ENCODE data around the gene PTPRN2. TPM values are rescaled to one million over a fixed set of nuclear protein-coding genes. Genes with fewer than 3 reads are reported as not detected.
A peak's percentile ranks its signal among the peaks of the same experiment; 100 is the strongest.

The PTPRN2 gene
- total RNA-seq, 1 donor from 2014 or later, result 11.4 TPM

- Mint-ChIP-seq H3K27ac (no peak overlapping the region), H3K27me3 (no peaks in the 10 kb centered on the region), H3K36me3 (ENCODE audit: insufficient read depth) (no peaks in the 10 kb centered on the region), H3K4me1 (ENCODE audit: low read depth) (no peaks in the 10 kb centered on the region), H3K9me3 (ENCODE audit: low read depth) (no peaks in the 10 kb centered on the region), H3K4me3 (ENCODE audit: low read depth) (no peak overlapping the region)
- TF ChIP-seq CTCF (IDR thresholded peaks at IDR 0.05; ENCODE audit: unreplicated experiment), result no peak
- DNase-seq (ENCODE audit: low spot score, unreplicated experiment), result no peak
Measured at GRCh38 chr7:158607563-158607962, 19.9 kb upstream of the PTPRN2 start.

DNA sequence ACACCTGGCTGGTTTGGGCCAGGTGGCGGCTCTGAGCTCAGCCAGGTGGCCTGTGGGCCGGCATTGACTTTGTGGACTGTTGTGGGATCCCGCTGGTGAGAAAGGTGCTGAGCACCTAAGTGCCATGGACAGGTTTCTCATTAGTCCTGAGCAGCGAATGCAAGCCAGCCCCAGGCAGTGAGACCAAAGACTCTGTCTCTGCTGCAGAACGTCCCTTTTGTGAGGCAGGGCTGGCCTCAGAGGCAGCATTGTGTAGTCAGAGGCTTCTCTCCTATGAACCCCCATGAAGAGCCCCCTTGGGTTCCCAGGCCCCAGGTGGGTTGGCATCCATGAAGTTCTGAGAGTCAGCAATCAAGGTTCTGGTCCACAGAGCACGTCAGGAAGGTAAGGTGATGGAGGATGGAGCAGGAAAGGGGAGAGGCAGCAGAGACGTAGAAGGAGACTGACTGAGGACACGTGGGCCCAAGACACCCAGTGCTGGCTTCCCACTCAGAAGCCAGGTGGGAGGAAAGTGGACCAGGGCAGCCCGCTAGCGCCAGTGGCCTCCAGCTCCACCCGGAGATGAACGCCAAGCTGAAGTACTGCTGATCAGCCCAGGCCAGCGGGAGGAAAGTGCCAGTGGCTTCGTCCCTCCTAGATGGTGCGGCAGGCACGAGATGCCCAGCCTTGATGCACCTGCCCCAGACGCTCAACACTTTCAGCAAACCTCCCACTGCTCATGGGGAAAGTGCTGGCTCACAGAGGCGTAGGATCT is 19.2 kb upstream of the PTPRN2 start:
- no peaks in the 10 kb centered on the region for H3K36me3 Mint-ChIP-seq (ENCODE audit: insufficient read depth)
- H3K27ac Mint-ChIP-seq, result no peak overlapping the region
- DNase-seq (ENCODE audit: low spot score, unreplicated experiment), result no peak
- no peak for TF ChIP-seq CTCF (IDR thresholded peaks at IDR 0.05; ENCODE audit: unreplicated experiment)
- no peaks in the 10 kb centered on the region for H3K9me3 Mint-ChIP-seq (ENCODE audit: low read depth)
- no peaks in the 10 kb centered on the region for H3K27me3 Mint-ChIP-seq
- H3K4me3 Mint-ChIP-seq (ENCODE audit: low read depth), result no peak overlapping the region
- no peaks in the 10 kb centered on the region for H3K4me1 Mint-ChIP-seq (ENCODE audit: low read depth)

- Mint-ChIP-seq H3K4me1 (ENCODE audit: low read depth) (no peaks in the 10 kb centered on the region), H3K27ac (no peak overlapping the region), H3K36me3 (ENCODE audit: insufficient read depth) (no peaks in the 10 kb centered on the region), H3K4me3 (ENCODE audit: low read depth) (no peak overlapping the region), H3K9me3 (ENCODE audit: low read depth) (no peaks in the 10 kb centered on the region), H3K27me3 (no peaks in the 10 kb centered on the region)
- no peak for DNase-seq (ENCODE audit: low spot score, unreplicated experiment)
- TF ChIP-seq CTCF (IDR thresholded peaks at IDR 0.05; ENCODE audit: unreplicated experiment), result no peak
Measured at GRCh38 chr7:158606129-158606528, 18.5 kb upstream of the PTPRN2 start.

GRCh38 chr7:158603773-158604755 is 16.4 kb upstream of the PTPRN2 start:
- Mint-ChIP-seq H3K4me3 (ENCODE audit: low read depth) (no peak overlapping the region), H3K9me3 (ENCODE audit: low read depth) (no peaks in the 10 kb centered on the region), H3K36me3 (ENCODE audit: insufficient read depth) (no peaks in the 10 kb centered on the region), H3K27ac (peak overlapping the region; percentile 41), H3K27me3 (no peaks in the 10 kb centered on the region), H3K4me1 (ENCODE audit: low read depth) (no peaks in the 10 kb centered on the region)
- no peak for DNase-seq (ENCODE audit: low spot score, unreplicated experiment)
- no peak for TF ChIP-seq CTCF (IDR thresholded peaks at IDR 0.05; ENCODE audit: unreplicated experiment)
